ENCODE measurements around the gene ALKBH3. TPM values are rescaled to one million over a fixed set of nuclear protein-coding genes. Genes with fewer than 3 reads are reported as not detected.

ALKBH3 gene
- total RNA-seq (10 to 100 TPM; 22.7 to 39.8 TPM), polyA plus RNA-seq (ENCODE audit: insufficient read length in 2 of 2) (10 to 100 TPM; 23.1 to 31.3 TPM)
- long read RNA-seq, donor 1, partial matches to known transcripts = 0 of 2 reads
- long read RNA-seq, donor 1, other reads (novel, unspliced or antisense) = 0 of 2 reads
- long read RNA-seq, donor 2, partial matches to known transcripts = 0 of 2 reads
- long read RNA-seq, donor 2, other reads (novel, unspliced or antisense) = 0 of 2 reads
- long read RNA-seq, donor 3, partial matches to known transcripts = 0 of 2 reads
- long read RNA-seq, donor 3, other reads (novel, unspliced or antisense) = 0 of 2 reads
- long read RNA-seq, donor 4, partial matches to known transcripts = 6 of 12 reads
- long read RNA-seq, donor 4, other reads (novel, unspliced or antisense) = 0 of 12 reads

GRCh38 chr11:43880640-43881159, at the start of gene ALKBH3:
TSS of gene ALKBH3 (plus strand) at chr11:43880831. CDS start at chr11:43882653, 1,822 bp downstream.
- no peak within 1 kb of the TSS for H3K27ac ChIP-seq (ENCODE audit: low read depth, low read length)
- H3K36me3 ChIP-seq (ENCODE audit: control insufficient read depth, insufficient read depth, low read length) = peaks cover 7% of the 10 kb centered on the region
- H3K27me3 ChIP-seq (ENCODE audit: control insufficient read depth, insufficient read depth, low read length) = peaks cover 15% of the 10 kb centered on the region
- DNase-seq (ENCODE audit: low read depth in 4 of 6, low spot score in 6 of 6) = peak; percentile 76 to 98 (median 86)
- H3K4me3 ChIP-seq (ENCODE audit: low read depth, low read length) = peak within 1 kb of the TSS; percentile 77
- peaks cover 6% of the 10 kb centered on the region for H3K4me1 ChIP-seq (ENCODE audit: control insufficient read depth, insufficient read depth, low read length)
- WGBS (ENCODE audit: insufficient coverage) = under 1% methylated on average over 36 of the region's 36 CpGs
- no peaks in the 10 kb centered on the region for H3K9me3 ChIP-seq (ENCODE audit: control insufficient read depth, insufficient read depth, low read length)

- DNase-seq (ENCODE audit: low read depth in 4 of 6, low spot score in 6 of 6) = no peak
- Histone ChIP-seq H3K27me3 (ENCODE audit: control insufficient read depth, insufficient read depth, low read length) (no peaks in the 10 kb centered on the region), H3K4me1 (ENCODE audit: control insufficient read depth, insufficient read depth, low read length) (no peaks in the 10 kb centered on the region), H3K9me3 (ENCODE audit: control insufficient read depth, insufficient read depth, low read length) (no peaks in the 10 kb centered on the region), H3K27ac (ENCODE audit: low read depth, low read length) (no peak overlapping the region), H3K36me3 (ENCODE audit: control insufficient read depth, insufficient read depth, low read length) (no peaks in the 10 kb centered on the region), H3K4me3 (ENCODE audit: low read depth, low read length) (no peak overlapping the region)
- no CpG with 5 or more reads among the region's 5 CpGs for WGBS (ENCODE audit: insufficient coverage)
Measured at GRCh38 chr11:43830928-43831440, 49.6 kb upstream of the ALKBH3 start.

- no peak overlapping the region for H3K4me3 ChIP-seq (ENCODE audit: low read depth, low read length)
- no peaks in the 10 kb centered on the region for H3K4me1 ChIP-seq (ENCODE audit: control insufficient read depth, insufficient read depth, low read length)
- 89% methylated on average over 4 of the region's 4 CpGs for WGBS (ENCODE audit: insufficient coverage)
- no peak for DNase-seq (ENCODE audit: low read depth in 4 of 6, low spot score in 6 of 6)
- H3K9me3 ChIP-seq (ENCODE audit: control insufficient read depth, insufficient read depth, low read length) = no peaks in the 10 kb centered on the region
- H3K27ac ChIP-seq (ENCODE audit: low read depth, low read length) = no peak overlapping the region
- no peaks in the 10 kb centered on the region for H3K36me3 ChIP-seq (ENCODE audit: control insufficient read depth, insufficient read depth, low read length)
- no peaks in the 10 kb centered on the region for H3K27me3 ChIP-seq (ENCODE audit: control insufficient read depth, insufficient read depth, low read length)
Measured at GRCh38 chr11:43832536-43832935, 48.1 kb upstream of the ALKBH3 start.

- H3K27ac ChIP-seq (ENCODE audit: low read depth, low read length) = no peak overlapping the region
Measured at GRCh38 chr11:43833657-43834073, 47.0 kb upstream of the ALKBH3 start.

GRCh38 chr11:43834286-43834685, 46.3 kb upstream of the ALKBH3 start:
- DNase-seq (ENCODE audit: low read depth in 4 of 6, low spot score in 6 of 6) = peak in 1 of 6 donors; percentile 7
- H3K4me1 ChIP-seq (ENCODE audit: control insufficient read depth, insufficient read depth, low read length) = no peaks in the 10 kb centered on the region
- H3K36me3 ChIP-seq (ENCODE audit: control insufficient read depth, insufficient read depth, low read length) = no peaks in the 10 kb centered on the region
- H3K27me3 ChIP-seq (ENCODE audit: control insufficient read depth, insufficient read depth, low read length) = no peaks in the 10 kb centered on the region
- no CpG with 5 or more reads among the region's 2 CpGs for WGBS (ENCODE audit: insufficient coverage)
- H3K27ac ChIP-seq (ENCODE audit: low read depth, low read length) = no peak overlapping the region
- no peaks in the 10 kb centered on the region for H3K9me3 ChIP-seq (ENCODE audit: control insufficient read depth, insufficient read depth, low read length)
- no peak overlapping the region for H3K4me3 ChIP-seq (ENCODE audit: low read depth, low read length)

More at GRCh38 chr11:43833657-43834073, 47.0 kb upstream of the ALKBH3 start:
- Histone ChIP-seq H3K4me3 (ENCODE audit: low read depth, low read length) (no peak overlapping the region), H3K36me3 (ENCODE audit: control insufficient read depth, insufficient read depth, low read length) (no peaks in the 10 kb centered on the region), H3K27me3 (ENCODE audit: control insufficient read depth, insufficient read depth, low read length) (no peaks in the 10 kb centered on the region), H3K9me3 (ENCODE audit: control insufficient read depth, insufficient read depth, low read length) (no peaks in the 10 kb centered on the region), H3K4me1 (ENCODE audit: control insufficient read depth, insufficient read depth, low read length) (no peaks in the 10 kb centered on the region)
- peak in 2 of 6 donors; percentile 65 to 83 for DNase-seq (ENCODE audit: low read depth in 4 of 6, low spot score in 6 of 6)
- whole genome bisulfite sequencing (ENCODE audit: insufficient coverage) = no CpG with 5 or more reads among the region's 1 CpG

GRCh38 chr11:43835104-43835503, 45.5 kb upstream of the ALKBH3 start:
- peak in 5 of 6 donors; percentile 43 to 89 (median 70) for DNase-seq (ENCODE audit: low read depth in 4 of 6, low spot score in 6 of 6)
- no peaks in the 10 kb centered on the region for H3K4me1 ChIP-seq (ENCODE audit: control insufficient read depth, insufficient read depth, low read length)
- 36% methylated on average over 3 of the region's 7 CpGs for WGBS (ENCODE audit: insufficient coverage)
- H3K27ac ChIP-seq (ENCODE audit: low read depth, low read length) = no peak overlapping the region
- no peaks in the 10 kb centered on the region for H3K27me3 ChIP-seq (ENCODE audit: control insufficient read depth, insufficient read depth, low read length)
- H3K36me3 ChIP-seq (ENCODE audit: control insufficient read depth, insufficient read depth, low read length) = no peaks in the 10 kb centered on the region
- no peaks in the 10 kb centered on the region for H3K9me3 ChIP-seq (ENCODE audit: control insufficient read depth, insufficient read depth, low read length)
- H3K4me3 ChIP-seq (ENCODE audit: low read depth, low read length) = no peak overlapping the region

- no peak for DNase-seq (ENCODE audit: low read depth in 4 of 6, low spot score in 6 of 6)
- Histone ChIP-seq H3K36me3 (ENCODE audit: control insufficient read depth, insufficient read depth, low read length) (no peaks in the 10 kb centered on the region), H3K27ac (ENCODE audit: low read depth, low read length) (no peak overlapping the region), H3K4me3 (ENCODE audit: low read depth, low read length) (no peak overlapping the region), H3K27me3 (ENCODE audit: control insufficient read depth, insufficient read depth, low read length) (no peaks in the 10 kb centered on the region), H3K4me1 (ENCODE audit: control insufficient read depth, insufficient read depth, low read length) (no peaks in the 10 kb centered on the region), H3K9me3 (ENCODE audit: control insufficient read depth, insufficient read depth, low read length) (no peaks in the 10 kb centered on the region)
- 88% methylated on average over 1 of the region's 4 CpGs for WGBS (ENCODE audit: insufficient coverage)
Measured at GRCh38 chr11:43837879-43838278, 42.8 kb upstream of the ALKBH3 start.

- H3K27ac ChIP-seq (ENCODE audit: low read depth, low read length) = no peak overlapping the region
- WGBS (ENCODE audit: insufficient coverage) = no CpG with 5 or more reads among the region's 1 CpG
- H3K9me3 ChIP-seq (ENCODE audit: control insufficient read depth, insufficient read depth, low read length) = no peaks in the 10 kb centered on the region
- H3K4me1 ChIP-seq (ENCODE audit: control insufficient read depth, insufficient read depth, low read length) = no peaks in the 10 kb centered on the region
- peaks cover 3% of the 10 kb centered on the region for H3K36me3 ChIP-seq (ENCODE audit: control insufficient read depth, insufficient read depth, low read length)
- no peak overlapping the region for H3K4me3 ChIP-seq (ENCODE audit: low read depth, low read length)
- no peaks in the 10 kb centered on the region for H3K27me3 ChIP-seq (ENCODE audit: control insufficient read depth, insufficient read depth, low read length)
- DNase-seq (ENCODE audit: low read depth in 4 of 6, low spot score in 6 of 6) = no peak
Measured at GRCh38 chr11:43842021-43842420, 38.6 kb upstream of the ALKBH3 start.

GRCh38 chr11:43845816-43846215, 34.8 kb upstream of the ALKBH3 start:
- Histone ChIP-seq H3K36me3 (ENCODE audit: control insufficient read depth, insufficient read depth, low read length) (peaks cover 3% of the 10 kb centered on the region), H3K9me3 (ENCODE audit: control insufficient read depth, insufficient read depth, low read length) (no peaks in the 10 kb centered on the region), H3K4me3 (ENCODE audit: low read depth, low read length) (no peak overlapping the region), H3K4me1 (ENCODE audit: control insufficient read depth, insufficient read depth, low read length) (no peaks in the 10 kb centered on the region), H3K27ac (ENCODE audit: low read depth, low read length) (no peak overlapping the region), H3K27me3 (ENCODE audit: control insufficient read depth, insufficient read depth, low read length) (no peaks in the 10 kb centered on the region)
- 100% methylated on average over 2 of the region's 3 CpGs for WGBS (ENCODE audit: insufficient coverage)
- no peak for DNase-seq (ENCODE audit: low read depth in 4 of 6, low spot score in 6 of 6)

All from spinal cord (tissue), 10 donors.